GM23338 (cell line): ENCODE data around the gene MEGF11. TPM values are rescaled to one million over a fixed set of nuclear protein-coding genes. Genes with fewer than 3 reads are reported as not detected.

ENCODE experiments used
- ATAC-seq: fragments of 200-7000 bp; cut with Tn5 transposase; 3 replicates; pipeline ENCODE4 v1.9.1; 2020
- DNase-seq: peaks from one replicate; pipeline ENCODE4 v3.0.0-alpha.2; 2015; ENCODE audit warnings: low spot score
- H2AFZ ChIP-seq: fragments of 200-600 bp; sonication (generic); 2 replicates; pipeline ENCODE4 v1.8.0; 2016; ENCODE audit warnings: antibody characterized with exemption, mild to moderate bottlenecking, moderate library complexity
- H3F3A ChIP-seq: fragments of 200-600 bp; sonication (generic); replicated peaks from 2 replicates; pipeline ENCODE4 v1.8.0; 2017; ENCODE audit warnings: antibody characterized with exemption, mixed run types, low read depth
- H3K27ac ChIP-seq: fragments of 200-600 bp; sonication (generic); 2 replicates; pipeline ENCODE4 v1.6.1; 2016; ENCODE audit warnings: low read depth
- H3K27me3 ChIP-seq: fragments of 200-600 bp; sonication (generic); 2 replicates; pipeline ENCODE4 v1.8.0; 2016; ENCODE audit warnings: mild to moderate bottlenecking, mixed run types, moderate library complexity; ENCODE audit not compliant: insufficient read depth
- H3K36me3 ChIP-seq: fragments of 200-600 bp; sonication (generic); 2 replicates; pipeline ENCODE4 v1.8.0; 2016; ENCODE audit warnings: mild to moderate bottlenecking; ENCODE audit not compliant: insufficient read depth
- H3K4me1 ChIP-seq: fragments of 200-600 bp; sonication (generic); 2 replicates; pipeline ENCODE4 v1.8.0; 2016; ENCODE audit warnings: mild to moderate bottlenecking, moderate library complexity; ENCODE audit not compliant: insufficient read depth
- H3K4me2 ChIP-seq: fragments of 200-600 bp; sonication (generic); 2 replicates; pipeline ENCODE4 v1.7.1; 2017; ENCODE audit warnings: mixed run types
- H3K4me3 ChIP-seq: fragments of 200-600 bp; sonication (generic); 2 replicates; pipeline ENCODE4 v1.6.1; 2016; ENCODE audit warnings: mixed run types
- H3K79me2 ChIP-seq: fragments of 200-600 bp; sonication (generic); replicated peaks from 2 replicates; pipeline ENCODE4 v1.8.0; 2017; ENCODE audit warnings: mild to moderate bottlenecking; ENCODE audit not compliant: insufficient read depth
- H3K9me2 ChIP-seq: fragments of 200-600 bp; sonication (generic); 2 replicates; pipeline ENCODE4 v1.8.0; 2017; ENCODE audit not compliant: insufficient read depth
- H4K20me1 ChIP-seq: fragments of 200-600 bp; sonication (generic); replicated peaks from 2 replicates; pipeline ENCODE4 v1.8.0; 2017; ENCODE audit warnings: mild to moderate bottlenecking; ENCODE audit not compliant: insufficient read depth
- H3K27ac Mint-ChIP-seq: 2 replicates; pipeline ENCODE4 v1.8.0; 2020; ENCODE audit warnings: inconsistent platforms, mild to moderate bottlenecking, moderate library complexity, mixed read lengths
- H3K27me3 Mint-ChIP-seq: 3 replicates; pipeline ENCODE4 v1.8.0; 2022; ENCODE audit warnings: low read depth, mild to moderate bottlenecking, moderate library complexity, mixed read lengths, inconsistent platforms; ENCODE audit not compliant: insufficient read depth, poor library complexity
- H3K36me3 Mint-ChIP-seq: 3 replicates; pipeline ENCODE4 v1.8.0; 2021; ENCODE audit warnings: low read depth, mild to moderate bottlenecking, inconsistent platforms, moderate library complexity, mixed read lengths
- H3K4me1 Mint-ChIP-seq: 3 replicates; pipeline ENCODE4 v1.8.0; 2020; ENCODE audit warnings: mild to moderate bottlenecking, inconsistent platforms, mixed read lengths
- H3K4me3 Mint-ChIP-seq: 3 replicates; pipeline ENCODE4 v1.8.0; 2021; ENCODE audit warnings: moderate library complexity, mild to moderate bottlenecking, inconsistent platforms, mixed read lengths
- H3K9me3 Mint-ChIP-seq: 3 replicates; pipeline ENCODE4 v1.8.0; 2020; ENCODE audit warnings: moderate library complexity, mild to moderate bottlenecking, inconsistent platforms, mixed read lengths
- CREB1 ChIP-seq: fragments of 250-450 bp; sonication (Bioruptor Pico); IDR thresholded peaks from 2 replicates; pipeline ENCODE4 v1.5.0; 2020; ENCODE audit warnings: low read depth, mild to moderate bottlenecking, moderate library complexity
- CTCF ChIP-seq, 2 experiments: fragments of 200-600 bp in 1 of 2; sonication (generic) in 1 of 2; conservative IDR thresholded peaks; 2 replicates each; pipeline versions ENCODE4 v1.5.1 to v1.6.1; 2016 to 2017; ENCODE audit warnings: antibody characterized with exemption in 2 of 2, low read depth in 2 of 2, mild to moderate bottlenecking in 2 of 2, moderate library complexity in 1 of 2
- ETS1 ChIP-seq: IDR thresholded peaks from 2 replicates; pipeline ENCODE4 v1.6.1; 2016; ENCODE audit warnings: antibody characterized with exemption
- EZH2 ChIP-seq: fragments of 200-600 bp; sonication (generic); IDR thresholded peaks from one replicate; pipeline ENCODE4 v1.8.0; 2017; ENCODE audit warnings: antibody characterized with exemption, mild to moderate bottlenecking, low read depth; ENCODE audit not compliant: unreplicated experiment
- EZH2phosphoT487 ChIP-seq: fragments of 200-600 bp; sonication (generic); IDR thresholded peaks from one replicate; pipeline ENCODE4 v1.8.1; 2018; ENCODE audit warnings: antibody characterized with exemption; ENCODE audit not compliant: unreplicated experiment
- JUNB ChIP-seq: IDR thresholded peaks from one replicate; pipeline ENCODE4 v1.6.1; 2016; ENCODE audit warnings: antibody characterized with exemption; ENCODE audit not compliant: unreplicated experiment
- NANOG ChIP-seq: IDR thresholded peaks from 2 replicates; pipeline ENCODE4 v1.6.1; 2016; ENCODE audit warnings: antibody characterized with exemption, borderline replicate concordance
- POLR2AphosphoS5 ChIP-seq: IDR thresholded peaks from 2 replicates; pipeline ENCODE4 v1.6.1; 2016; ENCODE audit warnings: antibody characterized with exemption, low read depth
- REST ChIP-seq: IDR thresholded peaks from one replicate; pipeline ENCODE4 v1.6.1; 2018; ENCODE audit warnings: antibody characterized with exemption; ENCODE audit not compliant: unreplicated experiment
- STAT1 ChIP-seq: IDR thresholded peaks from one replicate; pipeline ENCODE4 v1.6.1; 2016; ENCODE audit warnings: antibody characterized with exemption; ENCODE audit not compliant: unreplicated experiment
- ZNF114 ChIP-seq: fragments of 250-450 bp; sonication (Bioruptor Pico); IDR thresholded peaks from 2 replicates; pipeline ENCODE4 v1.5.0; 2020; ENCODE audit warnings: mild to moderate bottlenecking, moderate library complexity
- ZNF331 ChIP-seq: fragments of 250-450 bp; sonication (Bioruptor Pico); IDR thresholded peaks from 2 replicates; pipeline ENCODE4 v1.5.0; 2020; ENCODE audit warnings: low read depth, mild to moderate bottlenecking, moderate library complexity
- ZNF462 ChIP-seq: fragments of 250-450 bp; sonication (Bioruptor Pico); IDR thresholded peaks from 2 replicates; pipeline ENCODE4 v1.5.0; 2020; ENCODE audit warnings: mild to moderate bottlenecking, moderate library complexity
- polyA plus RNA-seq: library from polyadenylated mRNA; unstranded; fragments of >200 nt; fragmentation: Nextera tagmentation; extraction: Ambion mirVana; gene quantifications from 2 replicates; pipeline ENCODE4 v1.2.1, GENCODE V29; 2016
- total RNA-seq: library from RNA; depleted of rRNA; stranded (reverse); fragments of >200 nt; shearing (Covaris generic); gene quantifications from 2 replicates; pipeline ENCODE4 v1.2.3, GENCODE V29; 2014

MEGF11 gene
- total and polyA plus RNA-seq, 2 experiments from 2014 or later, result 1.3 to 1.9 TPM

GRCh38 chr15:66014022-66014421, 239.5 kb downstream of the MEGF11 start:
- Histone ChIP-seq H2AFZ (no peak overlapping the region), H3K4me3 (no peak overlapping the region), H3K27me3 (no peaks in the 10 kb centered on the region), H3K36me3 (no peaks in the 10 kb centered on the region), H3K79me2 (no peaks in the 10 kb centered on the region), H3K4me1 (peaks cover 6% of the 10 kb centered on the region; the same call in 1 of the 2 replicates), H4K20me1 (no peaks in the 10 kb centered on the region), H3K27ac (no peak overlapping the region), H3F3A (no peaks in the 10 kb centered on the region), H3K9me2 (peaks cover 3% of the 10 kb centered on the region; the same call in 1 of the 2 replicates), H3K4me2 (no peak overlapping the region)
- no peaks in the 10 kb centered on the region for H3K36me3 Mint-ChIP-seq
- no peak overlapping the region for H3K4me3 Mint-ChIP-seq
- DNase-seq, result no peak
- H3K27me3 Mint-ChIP-seq, result peaks cover 2% of the 10 kb centered on the region
- H3K4me1 Mint-ChIP-seq, result peaks cover 22% of the 10 kb centered on the region
- TF ChIP-seq EZH2phosphoT487 (no peak), ETS1 (no peak), POLR2AphosphoS5 (no peak), ZNF331 (CRISPR knock-in tag) (no peak), NANOG (no peak), ZNF114 (no peak), CREB1 (CRISPR knock-in tag) (no peak), ZNF462 (CRISPR knock-in tag) (no peak), STAT1 (no peak), CTCF (conservative IDR thresholded peaks at IDR 0.05; ENCODE audit: low read depth in 2 of 2) (no peak), JUNB (no peak), EZH2 (no peak), REST (no peak)
- H3K9me3 Mint-ChIP-seq, result no peaks in the 10 kb centered on the region
- no peak overlapping the region for H3K27ac Mint-ChIP-seq
- no peak for ATAC-seq
